MCF 10A (cell line): Measurements from ENCODE around the gene COPS9. TPM values are rescaled to one million over a fixed set of nuclear protein-coding genes. Genes with fewer than 3 reads are reported as not detected.

ENCODE experiments used
- BruUV-seq: library from RNA; stranded (reverse); fragments of 400-500 nt; replicated peaks from 2 replicates; lab custom pipeline; 2021; lab: Mats Ljungman, UMichigan
- CTCF ChIA-PET: fragments of 300-600 bp; sonication (Branson Sonifier 250); formaldehyde crosslinking; extraction: SDS; loops from one replicate; lab custom pipeline; 2021; ENCODE audit warnings: antibody characterized with exemption, inconsistent platforms; lab: Yijun Ruan, JAX
- POLR2A ChIA-PET: fragments of 300-600, 350-650 bp; sonication (Branson Sonifier 250); formaldehyde crosslinking; extraction: SDS; loops from one replicate; lab custom pipeline; 2020; ENCODE audit warnings: antibody characterized with exemption, inconsistent platforms; lab: Yijun Ruan, JAX
- DNase-seq: peaks from one replicate; pipeline ENCODE4 v3.0.0-alpha.2; 2018; ENCODE audit not compliant: unreplicated experiment
- H3K27ac Mint-ChIP-seq: one replicate; pipeline ENCODE4 v1.8.0; 2022; ENCODE audit warnings: mild to moderate bottlenecking, low read depth, mixed read lengths; ENCODE audit not compliant: unreplicated experiment
- H3K27me3 Mint-ChIP-seq: one replicate; pipeline ENCODE4 v1.8.0; 2022; ENCODE audit warnings: mixed read lengths; ENCODE audit not compliant: insufficient read depth, unreplicated experiment
- H3K36me3 Mint-ChIP-seq: one replicate; pipeline ENCODE4 v1.8.0; 2022; ENCODE audit warnings: mild to moderate bottlenecking, moderate library complexity, mixed read lengths; ENCODE audit not compliant: insufficient read depth, unreplicated experiment
- H3K4me1 Mint-ChIP-seq: one replicate; pipeline ENCODE4 v1.8.0; 2022; ENCODE audit warnings: mixed read lengths; ENCODE audit not compliant: insufficient read depth, unreplicated experiment
- H3K4me3 Mint-ChIP-seq: one replicate; pipeline ENCODE4 v1.8.0; 2022; ENCODE audit warnings: mild to moderate bottlenecking, moderate library complexity, mixed read lengths; ENCODE audit not compliant: unreplicated experiment
- H3K9me3 Mint-ChIP-seq: one replicate; pipeline ENCODE4 v1.8.0; 2022; ENCODE audit warnings: mixed read lengths; ENCODE audit not compliant: unreplicated experiment
- CTCF ChIP-seq: fragments of 200-600 bp; IDR thresholded peaks from one replicate; pipeline ENCODE4 v1.8.0; 2022; ENCODE audit warnings: antibody characterized with exemption, mild to moderate bottlenecking; ENCODE audit not compliant: unreplicated experiment
- intact Hi-C: fragments of 100-400 bp; cut with micrococcal nuclease; formaldehyde crosslinking; loops from 2 replicates; pipeline ENCODE4 v1.14.1; 2022
- total RNA-seq: library from RNA; stranded (reverse); gene quantifications from 2 replicates; pipeline ENCODE4 v1.2.3, GENCODE V29; 2022

COPS9 gene
- total RNA-seq, 1 experiment from 2014 or later = 146 TPM

- POLR2A ChIA-PET = no interaction called here
Observed at GRCh38 chr2:240095556-240096523, 40.3 kb downstream of the COPS9 start.

GRCh38 chr2:240089306-240089705, 46.8 kb downstream of the COPS9 start:
- Mint-ChIP-seq H3K4me3 (no peak overlapping the region), H3K4me1 (no peaks in the 10 kb centered on the region), H3K9me3 (peaks cover 34% of the 10 kb centered on the region), H3K27me3 (peaks cover 75% of the 10 kb centered on the region), H3K36me3 (no peaks in the 10 kb centered on the region), H3K27ac (no peak overlapping the region)
- ChIA-PET POLR2A (interaction anchor here (1.1 kb wide), 1 partner anchor 11 kb away, joined by 4 read pairs; no protein-coding TSS in a partner anchor), CTCF (no interaction called here)
- no peak for TF ChIP-seq CTCF
- no peak for DNase-seq
- BruUV-seq = no TSS peak
- intact Hi-C loops = no loop called here

More at GRCh38 chr2:240095556-240096523, 40.3 kb downstream of the COPS9 start:
- Mint-ChIP-seq H3K4me3 (no peak overlapping the region), H3K4me1 (no peaks in the 10 kb centered on the region), H3K9me3 (peaks cover 17% of the 10 kb centered on the region), H3K27ac (no peak overlapping the region), H3K36me3 (no peaks in the 10 kb centered on the region), H3K27me3 (peaks cover 90% of the 10 kb centered on the region)
- CTCF ChIA-PET = no interaction called here
- DNase-seq = no peak
- TF ChIP-seq CTCF = no peak
- intact Hi-C loops = no loop called here
- BruUV-seq = no TSS peak

- BruUV-seq = no TSS peak
- peaks cover 75% of the 10 kb centered on the region for H3K27me3 Mint-ChIP-seq
- POLR2A ChIA-PET = no interaction called here
- TF ChIP-seq CTCF = no peak
- no peak for DNase-seq
- no peak overlapping the region for H3K27ac Mint-ChIP-seq
- no peaks in the 10 kb centered on the region for H3K4me1 Mint-ChIP-seq
- intact Hi-C loops = no loop called here
- peaks cover 24% of the 10 kb centered on the region for H3K9me3 Mint-ChIP-seq
- H3K36me3 Mint-ChIP-seq = no peaks in the 10 kb centered on the region
- no peak overlapping the region for H3K4me3 Mint-ChIP-seq
- CTCF ChIA-PET = no interaction called here
Observed at GRCh38 chr2:240086563-240086962, 49.5 kb downstream of the COPS9 start.

Other genes starting within 250 kb of the COPS9 start
- 140 and 151 TPM in 2 replicates for gene NDUFA10, start 111.0 kb downstream of the COPS9 start, total RNA-seq
- gene OR6B2, start 105.9 kb downstream of the COPS9 start, total RNA-seq = not detected in 2 replicates
- gene OR6B3, start 82.8 kb downstream of the COPS9 start, total RNA-seq = not detected in 2 replicates
- gene OTOS, start 4.4 kb upstream of the COPS9 start, total RNA-seq = not detected in 2 replicates